ENCODE results near the gene RIT2.
"Not testable (repeated sequence)": the region's sequence is repeated elsewhere in the genome, so short reads cannot be mapped to it uniquely, and the experiment has no call there.

DNA sequence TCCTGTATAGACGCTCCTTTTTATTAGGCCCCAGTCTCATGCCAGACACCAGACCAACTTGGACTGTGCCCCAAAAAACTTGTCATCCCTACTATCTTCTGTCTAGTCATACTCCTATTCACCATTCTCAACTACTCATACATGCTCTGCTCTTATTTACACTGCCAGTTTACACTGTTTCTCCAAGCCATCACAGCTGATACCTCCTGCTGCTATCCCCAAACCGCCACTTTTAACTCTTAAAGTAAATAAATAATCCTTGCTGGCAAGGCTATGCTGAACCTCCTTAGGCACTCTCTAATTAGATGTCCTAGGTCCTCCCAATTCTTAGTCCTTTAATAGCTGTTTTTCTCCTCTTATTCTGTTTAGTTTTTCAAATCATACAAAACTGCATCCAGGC, 374.2 kb downstream of the RIT2 start:
- TF ChIP-seq CTCF, POLR2A (IDR thresholded peaks at IDR 0.05): not testable (repeated sequence)

Measured in Peyer's patch (tissue), 4 donors.